Activated naive CD4-positive, alpha-beta T cell (primary cell): ENCODE data around the gene ACSL1.

ENCODE experiments used
- DNase-seq, 4 experiments: peaks; one replicate each; lab custom pipeline; 2025; lab: John Stamatoyannopoulos, UW

Gene ACSL1

DNA sequence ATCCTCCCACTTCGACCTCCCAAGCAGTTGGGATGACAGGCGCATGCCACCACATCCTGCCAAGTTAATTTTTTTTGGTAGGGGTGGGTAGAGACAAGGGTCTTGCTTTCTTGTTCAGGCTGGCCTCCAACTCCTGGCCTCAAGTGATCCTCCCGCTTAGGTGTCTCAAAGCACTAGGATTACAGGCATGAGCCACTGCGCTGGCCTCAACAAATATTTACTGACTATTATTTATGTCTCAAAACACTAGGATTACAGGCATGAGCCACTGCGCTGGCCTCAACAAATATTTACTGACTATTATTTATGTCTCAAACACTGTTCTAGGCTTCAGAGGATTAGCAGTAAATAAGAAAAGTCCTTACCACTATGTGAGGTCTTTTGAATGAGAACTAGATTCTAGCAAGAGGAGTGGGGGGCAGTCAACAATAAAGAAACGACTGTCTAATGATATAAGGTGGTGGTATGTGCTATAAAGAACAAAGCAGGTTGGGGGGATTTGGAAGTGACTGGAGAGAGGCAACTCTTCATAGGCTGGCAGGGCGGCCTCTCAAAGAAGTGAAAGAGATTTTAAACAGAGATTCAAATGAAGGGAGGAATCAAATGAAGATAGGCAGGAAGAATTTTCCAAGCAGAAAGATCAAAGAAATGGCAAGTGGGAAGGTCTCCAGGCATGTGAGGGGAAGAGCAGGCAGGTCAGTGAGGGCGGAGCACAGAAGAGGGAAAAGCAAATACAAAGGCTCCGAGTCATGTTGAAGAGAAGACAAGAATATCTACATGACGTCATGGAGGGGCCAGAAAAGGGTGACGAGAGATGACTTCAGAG is 12.7 kb upstream of the ACSL1 start:
- DNase-seq = no peak

DNA sequence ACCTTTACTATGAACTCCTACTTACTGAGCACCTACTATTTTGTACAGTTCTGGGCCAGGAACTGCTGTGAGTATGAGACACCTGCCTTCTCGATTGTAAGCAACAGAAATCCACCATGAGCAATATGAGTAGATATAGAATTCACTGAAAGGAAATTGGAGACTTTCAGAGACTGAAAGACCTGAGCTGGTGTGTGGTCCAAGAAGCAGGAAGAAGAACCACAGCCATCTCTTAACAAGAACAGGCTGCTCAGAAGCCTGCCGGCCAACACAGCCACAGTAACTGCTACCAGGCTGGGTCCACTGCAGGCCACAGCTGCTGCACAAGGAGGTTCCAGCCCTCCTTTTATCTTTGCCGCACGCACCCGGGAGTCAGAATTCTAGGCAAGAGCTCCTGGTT is 10.8 kb upstream of the ACSL1 start:
- DNase-seq = no peak

DNA sequence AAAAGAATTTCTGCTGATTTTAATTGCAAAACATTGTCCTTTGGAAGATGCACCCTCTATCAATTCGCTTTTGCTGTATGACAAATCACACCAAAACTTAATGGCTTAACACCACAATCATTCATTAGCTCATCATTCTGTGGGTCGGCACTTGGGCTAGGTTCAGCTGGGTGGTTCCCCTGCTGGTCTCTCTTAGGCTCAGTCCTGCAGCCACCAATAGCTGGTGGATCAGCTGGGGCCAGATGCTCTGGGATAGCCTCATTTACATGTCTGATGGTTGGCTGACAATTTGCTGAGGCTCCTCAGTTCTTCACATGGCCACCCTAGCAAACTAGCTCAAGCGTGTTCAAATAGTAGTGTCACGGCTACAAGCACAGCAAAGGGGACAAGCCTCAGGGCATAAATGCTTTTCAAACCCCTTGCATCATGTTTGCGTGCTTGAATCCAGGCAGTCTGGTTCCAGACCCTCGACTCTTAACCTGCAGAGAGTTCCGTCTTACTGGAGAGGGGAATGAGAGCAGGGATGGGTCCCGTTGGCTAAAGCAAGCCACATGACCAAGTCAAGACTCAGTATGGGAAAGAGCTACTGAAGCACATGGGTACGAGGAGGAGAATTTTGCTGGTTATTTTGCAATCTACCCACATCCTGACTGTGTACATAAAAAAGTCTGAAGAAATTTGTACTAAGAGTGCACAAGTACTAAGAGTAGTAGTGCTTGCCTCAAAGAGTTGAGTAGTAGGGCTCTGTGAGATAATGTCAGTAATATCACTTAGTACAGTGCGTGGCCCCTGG is 7.5 kb upstream of the ACSL1 start:
- no peak for DNase-seq

DNA sequence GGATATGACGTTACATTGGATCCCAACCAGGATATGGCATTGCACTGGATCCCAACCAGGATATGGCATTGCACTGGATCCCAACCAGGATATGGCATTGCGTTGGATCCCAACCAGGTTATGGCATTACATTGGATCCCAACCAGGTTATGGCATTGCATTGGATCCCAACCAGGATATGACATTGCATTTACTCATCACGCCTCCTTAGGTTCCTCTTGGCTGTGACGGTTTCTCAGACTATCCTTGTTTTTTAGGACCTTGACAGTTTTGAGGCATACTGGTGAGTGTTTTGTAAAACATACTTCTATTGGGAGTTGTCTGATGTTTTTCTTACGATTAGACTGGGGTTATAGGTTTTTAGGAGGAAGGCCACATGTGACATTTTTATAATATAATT is 5.4 kb upstream of the ACSL1 start:
- no peak for DNase-seq

DNA sequence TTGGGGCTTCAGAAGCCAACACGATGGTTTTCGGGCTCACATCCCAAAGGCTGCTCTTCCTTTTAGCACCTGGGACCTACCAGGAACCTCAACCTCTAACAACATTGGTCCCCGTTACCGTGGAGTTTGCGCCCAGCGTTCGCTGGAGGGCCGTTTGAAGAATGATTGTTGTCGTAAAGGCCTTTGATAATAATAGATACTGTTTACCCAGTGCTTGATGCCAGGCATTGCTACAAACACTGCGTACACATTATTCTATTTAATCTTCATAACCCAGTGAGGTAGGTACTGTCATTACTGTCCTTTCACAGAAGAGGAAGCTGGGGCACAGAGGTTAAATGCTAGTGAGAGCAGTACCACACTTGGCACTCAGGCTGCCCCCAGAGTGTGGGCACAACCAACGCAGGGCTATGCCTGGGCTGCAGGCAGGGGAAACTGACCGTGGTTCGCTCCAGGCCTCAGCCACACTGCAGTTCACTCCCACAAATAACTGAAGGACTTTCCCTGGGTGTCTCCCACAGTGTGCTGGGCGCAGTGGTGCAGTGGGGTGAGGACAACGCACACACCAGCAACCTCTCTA is 1.0 kb upstream of the ACSL1 start:
- no peak for DNase-seq

DNA sequence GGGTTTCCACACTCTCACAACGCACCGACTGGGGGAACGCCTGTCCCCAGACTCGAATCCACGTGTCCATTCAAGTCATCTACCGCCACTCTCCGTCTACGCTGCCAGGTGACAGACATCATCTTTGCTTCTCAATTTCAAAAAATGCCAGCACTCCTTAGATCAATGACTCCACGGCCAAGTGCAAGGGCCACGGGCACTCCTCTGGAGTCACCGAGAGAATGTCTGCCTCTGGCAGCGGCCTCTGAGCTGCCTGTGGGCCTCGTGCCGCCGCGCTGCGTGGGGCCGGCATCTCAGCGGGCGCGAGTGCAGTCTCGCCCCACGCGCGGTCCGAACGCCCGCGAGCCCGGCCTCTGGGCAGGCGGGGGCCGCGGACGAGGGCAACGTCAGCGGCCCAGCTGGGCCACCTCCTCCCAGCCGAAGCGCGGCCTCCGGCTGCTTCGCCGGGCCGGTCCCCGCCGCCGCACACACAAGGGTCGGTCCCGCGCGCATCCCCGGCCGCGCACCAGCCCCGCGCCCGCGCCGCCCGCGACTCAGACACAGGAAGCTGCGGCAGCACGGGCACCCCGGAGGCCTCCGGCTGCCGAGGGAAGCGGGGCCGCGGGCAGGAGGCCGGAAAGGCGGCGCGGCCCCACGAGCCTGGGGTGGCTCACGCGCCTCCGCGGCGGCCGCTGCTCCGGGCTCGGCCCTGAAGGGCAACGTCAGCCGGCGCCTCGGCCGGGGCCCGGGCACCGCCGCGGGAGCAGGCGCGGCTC is 450 bp downstream of the ACSL1 start:
- peak in 3 of 4 experiments; percentile 12 to 52 (median 22) for DNase-seq

DNA sequence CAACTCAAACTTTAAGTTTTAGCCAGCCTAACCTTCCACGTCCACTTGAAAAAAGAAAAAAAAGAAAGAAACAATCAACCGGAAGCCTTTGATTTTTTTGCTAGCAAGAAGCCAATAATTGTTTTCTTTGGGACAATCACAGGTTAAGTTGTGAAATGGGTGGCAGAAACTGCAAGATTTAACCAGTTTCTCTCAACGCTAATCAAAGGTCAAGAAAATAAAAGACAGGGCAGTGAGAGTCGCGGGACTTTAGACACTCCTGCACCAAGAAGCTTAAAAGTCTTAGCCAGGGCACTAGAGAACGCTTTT is 1.0 kb downstream of the ACSL1 start:
- no peak for DNase-seq

DNA sequence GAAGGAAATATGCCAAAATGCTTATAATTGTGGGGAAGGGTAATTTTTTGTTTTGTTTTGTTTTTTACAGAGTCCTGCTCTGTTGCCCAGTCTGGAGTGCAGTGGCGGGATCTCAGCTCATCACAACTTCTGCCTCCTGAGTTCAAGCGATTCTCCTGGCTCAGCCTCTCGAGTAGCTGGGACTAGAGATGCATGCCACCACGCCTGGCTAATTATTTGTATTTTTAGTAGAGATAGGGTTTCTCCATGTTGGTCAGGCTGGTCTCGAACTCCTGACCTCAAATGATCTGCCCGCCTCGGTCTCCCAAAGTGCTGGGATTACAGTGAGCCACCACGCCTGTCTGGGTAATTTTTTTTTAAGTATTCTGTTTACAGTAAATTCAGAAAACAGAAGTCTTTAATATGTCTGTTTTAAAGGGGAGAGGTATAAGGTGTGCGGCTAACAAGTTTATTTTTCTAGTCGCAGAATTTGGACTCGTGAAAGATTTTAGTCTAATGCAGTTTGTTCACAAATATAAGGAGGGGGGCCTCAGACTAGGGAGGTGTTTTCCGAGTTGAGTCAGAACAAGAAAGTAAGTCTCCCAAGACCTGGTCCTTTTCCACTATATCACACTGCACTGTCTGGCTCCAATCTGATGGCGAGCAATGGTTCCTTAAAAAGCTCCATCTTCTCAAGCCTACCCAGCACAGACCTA is 1.5 kb downstream of the ACSL1 start:
- DNase-seq = no peak

DNA sequence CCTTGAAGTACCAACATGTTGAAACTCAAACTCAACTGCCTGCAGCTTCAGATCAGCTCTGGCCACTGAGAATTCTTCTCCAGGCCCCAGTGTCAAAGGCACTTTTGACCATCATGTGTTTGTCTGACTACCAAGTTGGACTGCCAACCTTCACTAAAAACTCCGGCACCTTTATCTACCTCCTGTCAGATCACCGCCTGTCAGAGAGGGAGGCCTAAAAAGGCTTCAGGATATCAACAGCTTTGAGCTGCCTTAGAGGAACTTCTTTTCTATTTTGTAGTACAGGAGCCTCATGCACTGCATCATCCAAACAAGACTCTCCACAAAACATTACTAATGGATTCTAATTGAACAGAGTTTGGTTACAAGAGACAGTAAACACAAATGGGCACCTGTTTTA is 2.8 kb downstream of the ACSL1 start:
- no peak for DNase-seq

DNA sequence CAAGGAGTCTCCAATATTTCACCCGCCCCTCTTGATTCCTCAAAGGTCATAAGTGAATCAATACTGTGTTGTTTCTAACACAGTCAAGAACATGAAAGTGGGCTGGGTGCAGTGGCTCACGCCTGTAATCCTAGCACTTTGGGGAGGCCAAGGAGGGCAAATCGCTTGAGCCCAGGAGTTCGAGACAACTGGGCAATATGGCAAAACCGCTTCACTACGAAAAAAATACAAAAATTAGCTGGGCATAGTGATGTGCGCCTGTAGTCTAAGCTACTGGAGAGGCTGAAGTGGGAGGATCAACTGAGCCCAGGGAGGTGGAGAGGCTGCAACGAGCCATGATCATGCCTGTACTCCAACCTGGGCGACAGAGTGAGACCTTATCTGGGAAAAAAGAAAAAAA is 3.4 kb downstream of the ACSL1 start:
- DNase-seq = no peak

DNA sequence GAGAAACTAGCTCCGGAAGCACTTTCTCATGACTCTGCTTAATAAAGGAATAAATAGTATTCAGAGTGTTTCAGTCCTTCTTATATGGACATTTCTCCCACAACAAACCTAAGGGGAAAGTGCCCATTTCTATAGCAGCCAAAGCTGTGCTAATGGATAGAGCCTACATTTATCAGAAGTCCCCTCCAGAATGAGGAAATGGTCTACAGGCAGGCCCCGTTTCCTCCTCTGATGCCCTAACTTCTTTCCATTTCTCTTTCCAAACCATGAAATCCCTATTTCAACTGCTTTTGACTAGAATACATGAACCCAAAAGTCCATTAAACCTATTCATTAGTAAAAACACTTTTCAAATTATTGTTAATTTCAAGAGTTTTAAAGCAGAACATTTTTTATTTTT is 4.5 kb downstream of the ACSL1 start:
- DNase-seq = no peak

DNA sequence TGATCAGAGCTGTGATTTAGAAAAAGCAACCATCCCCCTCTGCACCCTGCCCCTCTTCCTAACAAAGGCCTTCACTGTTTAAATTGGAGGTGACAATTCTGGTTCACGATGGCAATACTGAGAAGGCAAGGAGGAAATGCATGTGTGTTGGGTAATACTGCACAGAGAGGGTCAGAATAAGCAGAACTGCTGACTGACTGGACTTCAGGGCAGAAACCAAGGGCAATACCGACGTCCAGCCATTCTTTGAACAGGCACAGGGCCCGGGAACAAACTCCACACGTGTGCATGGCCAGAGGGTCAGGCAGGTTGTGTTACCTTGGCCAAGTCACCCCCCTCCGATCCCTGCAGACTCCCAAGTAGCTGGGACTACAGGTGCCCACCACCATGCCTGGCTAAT is 6.0 kb downstream of the ACSL1 start:
- DNase-seq = no peak

DNA sequence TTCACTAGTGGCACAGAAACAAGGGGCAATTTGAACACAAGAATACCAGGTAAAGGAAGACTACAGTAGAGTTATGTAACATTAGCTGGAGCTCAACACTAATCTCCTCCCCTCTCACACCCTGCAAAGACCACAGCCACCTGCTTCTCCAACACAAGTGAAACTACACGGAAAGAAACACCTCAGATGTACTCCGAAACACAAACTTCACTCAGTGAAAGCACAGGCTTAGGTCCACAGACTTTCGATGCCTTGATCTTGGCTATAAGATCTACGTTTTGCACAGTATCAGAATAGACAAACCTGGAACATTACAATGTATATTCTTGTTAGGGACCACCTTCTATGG is 7.6 kb downstream of the ACSL1 start:
- DNase-seq = no peak

DNA sequence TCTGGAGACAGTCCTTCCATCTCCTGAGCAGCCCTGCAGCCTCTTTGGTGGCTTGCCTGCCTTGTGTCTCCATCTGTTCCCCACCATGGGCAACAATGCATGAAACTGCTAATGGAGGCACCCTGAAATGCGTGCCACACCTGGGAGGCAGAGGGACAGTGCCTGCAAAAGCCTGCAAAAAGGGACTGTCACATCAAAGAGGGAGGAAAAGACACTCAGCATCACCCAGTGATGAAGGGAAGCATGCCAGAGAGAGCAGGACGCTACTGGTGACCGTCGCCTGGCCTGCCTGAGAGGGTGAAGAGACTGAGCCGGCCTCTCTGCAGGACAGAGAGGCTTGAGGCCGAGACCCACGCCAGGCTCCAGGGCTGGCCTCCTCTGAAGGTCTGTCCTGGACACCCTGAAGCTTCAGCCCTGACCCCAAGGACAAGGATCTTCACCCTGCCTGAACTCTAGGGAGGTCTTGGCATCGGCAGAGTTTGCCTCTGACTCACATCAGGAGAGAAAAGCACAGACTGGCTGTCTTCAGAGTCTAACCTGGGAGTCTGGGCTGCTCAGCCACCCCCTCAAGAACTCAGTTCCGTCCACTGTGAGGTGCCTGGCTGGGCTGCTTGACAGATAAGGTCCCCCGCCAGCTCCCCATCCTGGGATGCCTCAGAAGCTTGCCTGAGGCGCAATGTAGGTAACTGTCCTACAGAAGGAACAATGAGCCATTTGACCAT is 8.1 kb downstream of the ACSL1 start:
- no peak for DNase-seq

DNA sequence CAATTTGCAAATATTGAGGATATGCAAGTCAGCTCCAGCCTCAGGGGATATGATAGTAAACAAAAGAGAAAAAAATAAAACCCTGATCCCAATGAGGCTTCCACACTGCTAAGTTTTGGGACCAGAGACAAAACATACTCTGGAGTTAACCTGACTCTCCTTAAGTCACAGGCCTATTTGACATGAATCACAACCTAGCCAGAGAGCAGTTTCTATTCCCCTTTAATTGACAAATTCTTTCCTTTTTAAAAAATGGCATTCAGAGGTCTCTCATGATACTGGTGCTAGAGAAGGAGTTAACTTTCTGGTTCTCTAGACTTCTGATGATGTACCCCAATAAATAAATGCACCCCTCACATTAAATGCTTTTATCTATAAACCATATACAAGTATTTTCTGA is 8.8 kb downstream of the ACSL1 start:
- DNase-seq = no peak

DNA sequence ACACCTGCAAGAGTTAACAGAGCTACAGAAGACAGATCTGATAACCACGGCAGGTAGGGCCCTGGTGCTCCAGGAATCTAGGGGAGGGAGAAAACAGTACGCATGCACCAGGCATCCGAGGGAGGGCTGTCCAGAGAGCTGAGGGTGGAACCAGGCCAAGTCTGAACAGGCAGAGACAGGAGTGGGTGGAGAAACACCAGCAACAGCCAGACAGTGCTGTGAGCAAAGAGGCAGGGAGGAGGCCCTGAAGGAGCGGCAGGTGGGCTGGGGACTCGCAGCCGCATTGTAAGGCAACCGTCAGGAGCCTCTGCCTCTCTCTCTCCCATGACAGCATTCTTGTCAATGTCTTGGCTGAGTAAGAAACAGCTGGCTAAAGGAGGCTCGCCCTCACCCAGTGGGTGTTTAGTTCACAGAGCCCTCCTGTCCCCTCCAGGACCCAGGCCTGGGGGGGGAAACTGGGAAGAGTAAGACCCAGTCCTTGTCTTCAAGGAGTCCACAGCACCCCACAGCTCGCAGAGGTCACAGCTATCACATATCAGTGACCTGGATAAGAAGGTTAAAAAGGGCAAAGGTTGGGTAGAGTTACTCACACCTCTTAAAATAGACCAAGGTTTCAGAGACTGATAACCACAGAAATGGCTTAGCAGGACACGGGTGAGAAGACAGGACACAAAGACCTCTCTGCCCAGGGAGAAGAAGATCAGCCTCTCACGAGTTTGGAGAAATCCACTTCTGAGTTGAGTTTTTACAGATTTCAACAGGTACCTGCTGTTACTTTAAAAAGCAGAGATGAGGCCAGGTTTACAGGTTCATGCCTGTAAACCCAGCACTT is 10.5 kb downstream of the ACSL1 start:
- no peak for DNase-seq

DNA sequence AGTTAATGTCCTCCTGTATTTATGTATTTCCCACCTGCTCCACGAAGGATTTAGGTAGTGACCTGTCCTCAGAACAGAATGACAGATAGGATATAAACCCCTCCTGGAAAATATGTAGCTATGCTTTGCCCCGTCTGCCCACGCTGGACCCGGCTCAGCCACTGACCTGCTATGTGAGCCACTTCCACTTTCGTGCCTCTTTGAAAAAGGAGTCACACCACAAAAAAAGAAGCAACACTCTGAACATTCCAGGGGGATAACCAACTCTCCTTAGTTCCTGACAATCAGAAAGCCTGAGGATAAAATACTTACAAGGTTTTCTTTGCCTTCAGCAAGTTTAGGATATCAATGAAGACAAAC is 11.1 kb downstream of the ACSL1 start:
- no peak for DNase-seq

DNA sequence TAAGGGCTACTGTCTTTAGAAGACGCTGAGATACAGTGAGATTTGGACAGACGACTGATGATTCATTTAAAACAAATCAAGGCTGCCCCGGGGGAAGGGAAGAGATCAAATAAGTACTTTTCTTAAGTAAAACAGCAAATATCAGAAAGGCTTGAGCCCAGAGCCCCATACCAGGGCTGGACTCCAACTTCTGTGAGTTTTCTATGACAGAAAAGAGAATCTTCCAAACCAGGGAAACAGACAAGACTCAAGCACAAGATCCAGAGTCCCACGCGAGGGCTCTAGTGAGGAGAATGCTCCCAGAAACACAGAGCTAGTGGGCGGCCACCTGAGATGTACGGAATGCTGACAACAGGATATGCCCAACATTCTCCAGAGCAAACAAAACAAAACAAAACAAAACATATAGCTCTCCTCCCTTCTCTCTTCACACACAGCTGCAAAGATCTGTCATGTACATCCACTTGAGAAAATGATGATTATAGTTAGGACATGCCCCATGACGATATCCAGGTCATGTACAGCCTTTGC is 13.1 kb downstream of the ACSL1 start:
- no peak for DNase-seq

DNA sequence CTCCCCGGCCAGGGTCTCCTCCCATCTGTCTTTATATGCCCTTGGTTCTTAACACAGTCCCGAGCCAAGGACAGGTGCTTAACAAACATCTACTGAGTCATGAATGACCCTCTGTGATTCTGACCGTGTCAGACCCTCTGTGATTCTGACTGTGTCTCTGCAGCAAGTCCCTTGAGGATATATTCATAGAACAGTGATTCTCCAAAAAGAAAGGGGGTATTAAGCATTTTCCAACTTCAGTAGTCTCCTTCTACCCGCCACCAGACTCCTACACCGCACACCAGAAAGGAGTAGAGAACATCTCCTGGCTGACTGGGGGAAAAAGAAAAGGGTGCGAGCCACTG is 13.6 kb downstream of the ACSL1 start:
- no peak for DNase-seq

DNA sequence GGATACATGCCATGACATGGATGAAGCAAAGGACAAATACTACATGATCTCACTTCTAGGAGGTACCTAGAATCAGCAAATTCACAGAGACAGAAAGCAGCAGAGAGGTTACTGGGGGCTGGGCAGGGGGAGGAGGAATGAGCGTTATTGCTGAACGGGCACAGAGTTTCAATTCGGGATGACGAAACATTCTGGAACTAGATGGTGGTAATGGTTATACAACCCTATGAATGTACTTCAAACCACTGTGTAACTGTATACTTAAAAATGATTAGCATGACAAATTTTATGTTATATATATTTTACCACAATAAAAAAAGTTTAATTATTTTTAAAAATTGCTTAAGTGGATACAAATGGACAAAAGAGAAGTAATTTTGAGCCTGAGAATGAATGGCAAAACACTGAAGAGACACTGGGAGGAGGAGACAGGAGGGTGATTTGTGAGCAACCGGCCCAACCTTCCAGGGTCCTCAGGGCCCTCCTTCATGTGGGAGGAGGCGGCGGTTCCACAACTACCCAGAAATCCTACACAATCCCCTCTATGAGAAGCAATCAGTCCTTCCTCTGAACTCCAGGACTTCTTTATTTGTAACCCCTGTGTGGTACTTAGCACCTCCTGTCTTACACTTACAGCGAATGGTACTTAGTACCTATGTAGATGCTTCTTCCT is 14.1 kb downstream of the ACSL1 start:
- no peak for DNase-seq
